Spleen (tissue), 11 donors: ENCODE measurements around the gene ANO2. TPM values are rescaled to one million over a fixed set of nuclear protein-coding genes. Genes with fewer than 3 reads are reported as not detected.

Experiments used
- DNase-seq: peaks from one replicate; pipeline ENCODE4 v3.0.0-alpha.2; 2020
- H3K27ac ChIP-seq, 8 donors: fragments of 200-600 bp; sonication (generic) in 7 of 8; 1 replicate in 4 of 8; 2 replicates in 4 of 8; pipeline versions ENCODE4 v1.5.0 to v1.8.0; 2016 to 2021; ENCODE audit warnings: inconsistent platforms in 4 of 8, mild to moderate bottlenecking in 4 of 8, moderate library complexity in 1 of 8
- H3K27me3 ChIP-seq, 7 donors: fragments of 200-600 bp; sonication (generic) in 6 of 7; replicated peaks in 1 of 7; 1 replicate in 4 of 7; 2 replicates in 3 of 7; pipeline versions ENCODE4 v1.5.0 to v1.8.0; 2016 to 2021; ENCODE audit warnings: inconsistent platforms in 3 of 7, mild to moderate bottlenecking in 1 of 7
- H3K36me3 ChIP-seq, 6 donors: fragments of 200-600 bp; sonication (generic) in 5 of 6; 1 replicate in 4 of 6; 2 replicates in 2 of 6; pipeline versions ENCODE4 v1.5.0 to v1.8.0; 2016 to 2021; ENCODE audit warnings: inconsistent platforms in 2 of 6
- H3K4me1 ChIP-seq, 6 donors: fragments of 200-600 bp; sonication (generic) in 5 of 6; 1 replicate in 3 of 6; 2 replicates in 3 of 6; pipeline versions ENCODE4 v1.5.0 to v1.8.0; 2016 to 2021; ENCODE audit warnings: inconsistent platforms in 3 of 6
- H3K4me3 ChIP-seq, 8 donors: fragments of 200-600 bp; sonication (generic) in 7 of 8; 1 replicate in 4 of 8; 2 replicates in 4 of 8; pipeline versions ENCODE4 v1.5.0 to v1.8.0; 2016 to 2021; ENCODE audit warnings: inconsistent platforms in 4 of 8, mild to moderate bottlenecking in 4 of 8, moderate library complexity in 2 of 8
- H3K9me3 ChIP-seq, 8 donors: fragments of 200-600 bp; sonication (generic) in 7 of 8; 1 replicate in 4 of 8; 2 replicates in 4 of 8; pipeline versions ENCODE4 v1.5.0 to v1.8.0; 2016 to 2021; ENCODE audit warnings: inconsistent platforms in 4 of 8
- POLR2A ChIP-seq, 3 donors: fragments of 450-650 bp; IDR thresholded peaks; one replicate each; pipeline ENCODE4 v1.5.1; 2017; ENCODE audit warnings: antibody characterized with exemption in 3 of 3, mild to moderate bottlenecking in 1 of 3
- POLR2AphosphoS5 ChIP-seq, 3 donors: sonication (generic); formaldehyde crosslinking; IDR thresholded peaks; one replicate each; pipeline ENCODE4 v1.5.1; 2017; ENCODE audit warnings: antibody characterized with exemption in 3 of 3
- WGBS, 5 donors: extraction: QIAGEN DNeasy Blood & Tissue Kit in 3 of 5; methylation state at CpG; one replicate each; pipeline versions ENCODE4 v1.1.5 to v1.1.7; 2013 to 2018; 5-methylcytosine and 5-hydroxymethylcytosine counted together
- intact Hi-C: fragments of 100-400 bp; cut with DNase I; formaldehyde crosslinking; loops from one replicate; pipeline ENCODE4 v1.15.0; 2023; ENCODE audit warnings: low total_unique reads
- polyA plus RNA-seq, 3 donors: library from polyadenylated mRNA; stranded (reverse); fragments of 200-250 nt; gene quantifications; one replicate each; pipeline ENCODE4 v1.2.1, GENCODE V29; 2013
- total RNA-seq, 7 donors: library from RNA; depleted of rRNA in 3 of 7; stranded (reverse); fragments of >200 nt in 3 of 7; fragmentation: NEBNext Ultra II Directional in 4 of 7; extraction: Animal tissue kit (Norgen Biotek cat#: 25700) in 4 of 7; gene quantifications; one replicate each; pipeline versions ENCODE4 v1.1.0 to v1.2.1, GENCODE V29; 2016 to 2021
- TF ChIP-seq, protein P1 (sequence below), 11 experiments: fragments of 200-600 bp in 7 of 11; fragments of 450-650 bp in 4 of 11; sonication (generic) in 4 of 11; IDR thresholded peaks in 8 of 11; conservative IDR thresholded peaks in 3 of 11; 1 replicate in 7 of 11; 2 replicates in 4 of 11; pipeline versions ENCODE4 v1.4.0 to v1.8.0; 2016 to 2021; ENCODE audit warnings: antibody characterized with exemption in 11 of 11, inconsistent platforms in 4 of 11, mild to moderate bottlenecking in 1 of 11
- donor health status: healthy with polysubstance abuse.
- donor health status: DM: no; HTN: no; CAD: no; lungs with moderate emphysema.
- donor health status: DM: no; HTN: no; CAD: no.
- donor health status: Bipolar disorder and iron deficiency.
- donor health status: healthy.
- donor health status: DM: no; HTN: no; CAD: no.
- donor health status: DM: yes; HTN: yes; CAD: no.

ANO2 gene
- total and polyA plus RNA-seq, 10 donors: 1.1 to 35.1 (median 14.2) TPM

- WGBS, 5 donors: 44 to 64% (median 56%) methylated on average over 4 of the region's 4 CpGs
- intact Hi-C loops: no loop called here
- H3K27ac ChIP-seq: no peak overlapping the region
- no peaks in the 10 kb centered on the region for H3K4me1 ChIP-seq
- no peak for DNase-seq
- no peaks in the 10 kb centered on the region for H3K36me3 ChIP-seq
- H3K9me3 ChIP-seq: no peaks in the 10 kb centered on the region
- TF ChIP-seq, protein P1, sequence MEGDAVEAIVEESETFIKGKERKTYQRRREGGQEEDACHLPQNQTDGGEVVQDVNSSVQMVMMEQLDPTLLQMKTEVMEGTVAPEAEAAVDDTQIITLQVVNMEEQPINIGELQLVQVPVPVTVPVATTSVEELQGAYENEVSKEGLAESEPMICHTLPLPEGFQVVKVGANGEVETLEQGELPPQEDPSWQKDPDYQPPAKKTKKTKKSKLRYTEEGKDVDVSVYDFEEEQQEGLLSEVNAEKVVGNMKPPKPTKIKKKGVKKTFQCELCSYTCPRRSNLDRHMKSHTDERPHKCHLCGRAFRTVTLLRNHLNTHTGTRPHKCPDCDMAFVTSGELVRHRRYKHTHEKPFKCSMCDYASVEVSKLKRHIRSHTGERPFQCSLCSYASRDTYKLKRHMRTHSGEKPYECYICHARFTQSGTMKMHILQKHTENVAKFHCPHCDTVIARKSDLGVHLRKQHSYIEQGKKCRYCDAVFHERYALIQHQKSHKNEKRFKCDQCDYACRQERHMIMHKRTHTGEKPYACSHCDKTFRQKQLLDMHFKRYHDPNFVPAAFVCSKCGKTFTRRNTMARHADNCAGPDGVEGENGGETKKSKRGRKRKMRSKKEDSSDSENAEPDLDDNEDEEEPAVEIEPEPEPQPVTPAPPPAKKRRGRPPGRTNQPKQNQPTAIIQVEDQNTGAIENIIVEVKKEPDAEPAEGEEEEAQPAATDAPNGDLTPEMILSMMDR (IDR thresholded peaks at IDR 0.05 in 8 of 11, conservative IDR thresholded peaks at IDR 0.05 in 3 of 11): no peak
- TF ChIP-seq POLR2A (IDR thresholded peaks at IDR 0.05): no peak
- TF ChIP-seq POLR2AphosphoS5 (IDR thresholded peaks at IDR 0.05): no peak
- H3K27me3 ChIP-seq: no peaks in the 10 kb centered on the region
- no peak overlapping the region for H3K4me3 ChIP-seq
These were observed 88.4 kb downstream of the ANO2 start for GRCh38 chr12:5856692-5857091.

GRCh38 chr12:5846950-5847349, 98.1 kb downstream of the ANO2 start:
- no peaks in the 10 kb centered on the region for H3K4me1 ChIP-seq
- no peak overlapping the region for H3K4me3 ChIP-seq
- intact Hi-C loops: no loop called here
- peaks cover 0 to 5% (median 0%) of the 10 kb centered on the region in 7 donors for H3K27me3 ChIP-seq
- no peaks in the 10 kb centered on the region for H3K36me3 ChIP-seq
- no peak for DNase-seq
- no peak for TF ChIP-seq POLR2A (IDR thresholded peaks at IDR 0.05)
- no peak for TF ChIP-seq POLR2AphosphoS5 (IDR thresholded peaks at IDR 0.05)
- TF ChIP-seq, protein P1 (IDR thresholded peaks at IDR 0.05 in 8 of 11, conservative IDR thresholded peaks at IDR 0.05 in 3 of 11): no peak
- no peak overlapping the region for H3K27ac ChIP-seq
- 85 to 100% (median 90%) methylated on average over 1 of the region's 1 CpG for WGBS, 5 donors
- peaks cover 0 to 10% (median 0%) of the 10 kb centered on the region in 8 donors for H3K9me3 ChIP-seq

DNA sequence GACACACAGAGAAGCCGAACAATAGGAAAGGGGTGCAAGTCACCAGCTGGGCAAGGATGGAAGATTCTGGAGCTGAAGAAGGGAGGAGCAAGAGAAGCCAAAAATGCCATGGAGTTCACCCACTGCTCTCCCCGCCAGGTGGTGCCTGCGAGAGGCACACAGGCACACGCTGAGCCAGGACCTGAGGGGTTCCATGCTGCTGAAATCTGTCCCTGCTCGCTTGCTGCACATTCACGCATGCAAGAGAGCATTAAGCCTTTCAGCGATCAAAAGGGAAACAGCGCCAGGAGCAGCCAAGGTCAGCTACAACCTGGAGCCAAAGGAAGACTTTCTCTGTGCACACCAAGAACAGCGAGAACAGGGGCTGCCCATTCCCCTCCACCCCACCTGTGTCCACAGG, 104.1 kb downstream of the ANO2 start:
- DNase-seq: no peak
- no peaks in the 10 kb centered on the region for H3K36me3 ChIP-seq
- intact Hi-C loops: no loop called here
- H3K9me3 ChIP-seq: no peaks in the 10 kb centered on the region
- no peak overlapping the region for H3K27ac ChIP-seq
- H3K4me1 ChIP-seq: no peaks in the 10 kb centered on the region
- H3K27me3 ChIP-seq: peaks cover 0 to 16% (median 0%) of the 10 kb centered on the region in 7 donors
- no peak for TF ChIP-seq POLR2AphosphoS5 (IDR thresholded peaks at IDR 0.05)
- TF ChIP-seq, protein P1 (IDR thresholded peaks at IDR 0.05 in 8 of 11, conservative IDR thresholded peaks at IDR 0.05 in 3 of 11): no peak
- TF ChIP-seq POLR2A (IDR thresholded peaks at IDR 0.05): no peak
- 81 to 91% (median 88%) methylated on average over 9 of the region's 9 CpGs for WGBS, 5 donors
- no peak overlapping the region for H3K4me3 ChIP-seq

DNA sequence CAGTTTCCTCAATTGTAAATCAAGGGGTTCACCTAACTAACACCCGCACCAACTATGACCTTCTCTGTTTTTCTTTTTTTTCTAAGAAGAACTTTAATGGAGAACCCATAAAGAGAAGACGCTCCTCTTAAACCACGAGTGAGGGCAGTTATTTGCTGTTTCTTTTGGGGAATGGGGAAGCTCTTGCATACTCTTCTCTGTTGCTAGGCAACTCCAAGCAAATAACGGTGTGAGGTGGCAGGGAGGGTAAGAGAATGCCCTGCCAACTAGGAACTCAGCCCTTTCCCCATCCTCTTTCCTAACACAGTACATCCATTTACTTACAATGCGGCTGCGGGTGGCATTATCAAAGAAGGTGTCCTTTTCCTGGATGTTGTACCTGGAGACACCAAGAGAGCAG, 114.9 kb downstream of the ANO2 start:
- peaks cover 0 to 11% (median 0%) of the 10 kb centered on the region in 7 donors for H3K27me3 ChIP-seq
- intact Hi-C loops: no loop called here
- WGBS, 5 donors: 47 to 61% (median 50%) methylated on average over 6 of the region's 6 CpGs

More for the DNA sequence above, 114.9 kb downstream of the ANO2 start:
- H3K4me1 ChIP-seq: no peaks in the 10 kb centered on the region
- no peak overlapping the region for H3K27ac ChIP-seq
- no peak overlapping the region for H3K4me3 ChIP-seq
- DNase-seq: no peak
- TF ChIP-seq POLR2AphosphoS5 (IDR thresholded peaks at IDR 0.05): no peak
- no peak for TF ChIP-seq POLR2A (IDR thresholded peaks at IDR 0.05)
- TF ChIP-seq, protein P1 (IDR thresholded peaks at IDR 0.05 in 8 of 11, conservative IDR thresholded peaks at IDR 0.05 in 3 of 11): no peak
- H3K36me3 ChIP-seq: peaks cover 0 to 5% (median 0%) of the 10 kb centered on the region in 6 donors
- no peaks in the 10 kb centered on the region for H3K9me3 ChIP-seq
